Measurements from ENCODE around the gene ADAM11. TPM values are rescaled to one million over a fixed set of nuclear protein-coding genes. Genes with fewer than 3 reads are reported as not detected.
"Not testable (repeated sequence)": the region's sequence is repeated elsewhere in the genome, so short reads cannot be mapped to it uniquely, and the experiment has no call there.

The ADAM11 gene
- total RNA-seq, 1 donor from 2014 or later, result 0.41 TPM

GRCh38 chr17:44820631-44821212, 61.9 kb downstream of the ADAM11 start:
- DNase-seq, result no peak
- no peaks in the 10 kb centered on the region for H3K4me1 ChIP-seq
- intact Hi-C loops (cut with DNase I), result no loop called here
- no peak overlapping the region for H3K4me3 ChIP-seq
- TF ChIP-seq CTCF (IDR thresholded peaks at IDR 0.05), result no peak
- no peaks in the 10 kb centered on the region for H3K9me3 ChIP-seq
- H3K27me3 ChIP-seq (ENCODE audit: low read depth), result peaks cover 18% of the 10 kb centered on the region
- H3K36me3 ChIP-seq, result no peaks in the 10 kb centered on the region
- no peak overlapping the region for H3K27ac ChIP-seq
- ATAC-seq, result no peak

GRCh38 chr17:44825236-44825635, 66.4 kb downstream of the ADAM11 start:
- peaks cover 56% of the 10 kb centered on the region for H3K27me3 ChIP-seq (ENCODE audit: low read depth)
- not testable (repeated sequence) for DNase-seq

GRCh38 chr17:44826123-44826790, 67.5 kb downstream of the ADAM11 start:
- Histone ChIP-seq H3K4me1 (peaks cover 13% of the 10 kb centered on the region), H3K9me3 (no peaks in the 10 kb centered on the region), H3K4me3 (no peak overlapping the region), H3K27me3 (ENCODE audit: low read depth) (peaks cover 63% of the 10 kb centered on the region), H3K36me3 (no peaks in the 10 kb centered on the region), H3K27ac (no peak overlapping the region)
- no peak for ATAC-seq
- intact Hi-C loops (cut with DNase I), result no loop called here
- no peak for DNase-seq
- no peak for TF ChIP-seq CTCF (IDR thresholded peaks at IDR 0.05)

More at GRCh38 chr17:44825236-44825635, 66.4 kb downstream of the ADAM11 start:
- ATAC-seq; H3K36me3 ChIP-seq; intact Hi-C loops (cut with DNase I); H3K9me3 ChIP-seq; H3K4me3 ChIP-seq; H3K4me1 ChIP-seq; H3K27ac ChIP-seq: not testable (repeated sequence)

- TF ChIP-seq CTCF (IDR thresholded peaks at IDR 0.05), result no peak
- no peaks in the 10 kb centered on the region for H3K36me3 ChIP-seq
- DNase-seq, result no peak
- ATAC-seq, result no peak
- H3K9me3 ChIP-seq, result no peaks in the 10 kb centered on the region
- H3K27ac ChIP-seq, result no peak overlapping the region
- peaks cover 13% of the 10 kb centered on the region for H3K4me1 ChIP-seq
- intact Hi-C loops (cut with DNase I), result no loop called here
- peak overlapping the region; percentile 55 for H3K4me3 ChIP-seq
- H3K27me3 ChIP-seq (ENCODE audit: low read depth), result peaks cover 76% of the 10 kb centered on the region
Observed at GRCh38 chr17:44827863-44828262, 69.1 kb downstream of the ADAM11 start.

- Histone ChIP-seq H3K27ac (peak overlapping the region; percentile 51), H3K4me1 (peaks cover 13% of the 10 kb centered on the region), H3K9me3 (no peaks in the 10 kb centered on the region), H3K4me3 (peak overlapping the region; percentile 55), H3K36me3 (no peaks in the 10 kb centered on the region), H3K27me3 (ENCODE audit: low read depth) (peaks cover 85% of the 10 kb centered on the region)
- no peak for TF ChIP-seq CTCF (IDR thresholded peaks at IDR 0.05)
- DNase-seq, result no peak
- intact Hi-C loops (cut with DNase I), result no loop called here
- no peak for ATAC-seq
Observed at GRCh38 chr17:44828919-44829522, 70.2 kb downstream of the ADAM11 start.

Data from lower lobe of right lung (tissue), 2 donors.